BJ (cell line): ENCODE results near the gene PDE4D. TPM values are rescaled to one million over a fixed set of nuclear protein-coding genes. Genes with fewer than 3 reads are reported as not detected.

Experiments
- CTCF ChIA-PET: fragments of 350-600 bp; formaldehyde crosslinking; extraction: SDS; loops from one replicate; lab custom pipeline; 2021; ENCODE audit warnings: antibody characterized with exemption, inconsistent platforms; lab: Yijun Ruan, JAX
- POLR2A ChIA-PET: fragments of 300-600 bp; sonication (Branson Sonifier 250); formaldehyde crosslinking; extraction: SDS; loops from one replicate; lab custom pipeline; 2021; ENCODE audit warnings: antibody characterized with exemption; lab: Charles Lee
- DNase-seq: peaks from one replicate; pipeline ENCODE4 v3.0.0-alpha.2; 2011; ENCODE audit warnings: low read depth
- H3K27me3 ChIP-seq: 2 replicates; pipeline ENCODE4 v1.6.0; 2011; ENCODE audit warnings: low read length; ENCODE audit not compliant: control insufficient read depth, insufficient read depth
- H3K36me3 ChIP-seq: 2 replicates; pipeline ENCODE4 v1.5.1; 2011; ENCODE audit warnings: low read length; ENCODE audit not compliant: control insufficient read depth, insufficient read depth
- H3K4me3 ChIP-seq: 2 replicates; pipeline ENCODE4 v1.5.1; 2011; ENCODE audit warnings: low read depth, mild to moderate bottlenecking, control low read depth, low read length
- CTCF ChIP-seq: IDR thresholded peaks from 2 replicates; pipeline ENCODE4 v1.5.1; 2011; ENCODE audit warnings: low read depth, mild to moderate bottlenecking, control low read depth, inconsistent platforms, low read length, moderate library complexity; ENCODE audit not compliant: insufficient read depth
- polyA plus RNA-seq: library from polyadenylated mRNA; depleted of rRNA; stranded (reverse); fragments of >200 nt; gene quantifications from 2 replicates; pipeline ENCODE4 v1.2.3, GENCODE V29; 2011

PDE4D gene
- polyA plus RNA-seq, 1 experiment = 2.8 TPM

- DNase-seq = no peak
- no peak overlapping the region for H3K4me3 ChIP-seq
- ChIA-PET POLR2A (interaction anchor here (0.8 kb wide), 1 partner anchor 191 kb away, joined by 5 read pairs; no protein-coding TSS in a partner anchor), CTCF (interaction anchor here (1.0 to 12.0 kb wide), 10 partner anchors 12 to 194 kb away, joined by 3 to 279 read pairs (median 12); no protein-coding TSS in a partner anchor)
- TF ChIP-seq CTCF = no peak
- H3K27me3 ChIP-seq = peaks cover 4% of the 10 kb centered on the region
- no peaks in the 10 kb centered on the region for H3K36me3 ChIP-seq
Observed at GRCh38 chr5:59189472-59190244, 703.9 kb downstream of the PDE4D start.

GRCh38 chr5:59188419-59189225, 704.9 kb downstream of the PDE4D start:
- no peak overlapping the region for H3K4me3 ChIP-seq
- ChIA-PET POLR2A (interaction anchor here (0.6 kb wide), 1 partner anchor 297 kb away, joined by 3 read pairs; no protein-coding TSS in a partner anchor), CTCF (interaction anchor here (0.5 to 12.0 kb wide), 33 partner anchors 9 to 476 kb away, joined by 3 to 279 read pairs (median 4); no protein-coding TSS in a partner anchor)
- peaks cover 4% of the 10 kb centered on the region for H3K27me3 ChIP-seq
- no peak for DNase-seq
- TF ChIP-seq CTCF = peak; percentile 61
- H3K36me3 ChIP-seq = no peaks in the 10 kb centered on the region

GRCh38 chr5:59187857-59188256, 705.7 kb downstream of the PDE4D start:
- Histone ChIP-seq H3K4me3 (no peak overlapping the region), H3K36me3 (no peaks in the 10 kb centered on the region), H3K27me3 (peaks cover 5% of the 10 kb centered on the region)
- CTCF ChIA-PET = interaction anchor here (0.7 to 12.0 kb wide), 28 partner anchors 9 to 302 kb away, joined by 3 to 279 read pairs (median 4); no protein-coding TSS in a partner anchor
- no peak for TF ChIP-seq CTCF
- DNase-seq = no peak
- POLR2A ChIA-PET = interaction anchor here (0.6 kb wide), 1 partner anchor 296 kb away, joined by 3 read pairs; no protein-coding TSS in a partner anchor

- no peaks in the 10 kb centered on the region for H3K36me3 ChIP-seq
- peaks cover 5% of the 10 kb centered on the region for H3K27me3 ChIP-seq
- no peak for DNase-seq
- ChIA-PET POLR2A (no interaction called here), CTCF (interaction anchor here (12.0 kb wide), 1 partner anchor 186 kb away, joined by 279 read pairs; no protein-coding TSS in a partner anchor)
- H3K4me3 ChIP-seq = no peak overlapping the region
- no peak for TF ChIP-seq CTCF
Observed at GRCh38 chr5:59186623-59187022, 706.9 kb downstream of the PDE4D start.
